IMR-90 (cell line): Measurements from ENCODE around the gene NAT10. TPM values are rescaled to one million over a fixed set of nuclear protein-coding genes. Genes with fewer than 3 reads are reported as not detected.

Experiments
- ATAC-seq: fragments of 200-7000 bp; cut with Tn5 transposase; 2 replicates; pipeline ENCODE4 v1.9.1; 2020; ENCODE audit warnings: low read depth, mild to moderate bottlenecking, moderate library complexity
- BruUV-seq: library from RNA; stranded (reverse); fragments of 400-500 nt; replicated peaks from 2 replicates; lab custom pipeline; 2021; lab: Mats Ljungman, UMichigan
- CTCF ChIA-PET: fragments of 300-600 bp; formaldehyde crosslinking; extraction: SDS; loops from one replicate; lab custom pipeline; 2021; ENCODE audit warnings: antibody characterized with exemption; lab: Yijun Ruan, JAX
- POLR2A ChIA-PET: fragments of 300-600 bp; sonication (Branson Sonifier 250); formaldehyde crosslinking; loops from one replicate; lab custom pipeline; 2022; ENCODE audit warnings: antibody characterized with exemption; ENCODE audit not compliant: unreplicated experiment; lab: Charles Lee
- DNase-seq: peaks from one replicate; pipeline ENCODE4 v3.0.0; 2013
- H2AFZ ChIP-seq: replicated peaks from 2 replicates; pipeline ENCODE3; 2013; ENCODE audit warnings: low read length, mild to moderate bottlenecking; ENCODE audit not compliant: poor library complexity
- H2AK5ac ChIP-seq: 2 replicates; pipeline ENCODE4 v1.6.1; 2013; ENCODE audit warnings: low read depth, low read length, inconsistent platforms
- H2AK9ac ChIP-seq: replicated peaks from 2 replicates; pipeline ENCODE3; 2013; ENCODE audit warnings: mild to moderate bottlenecking, low read depth, low read length, moderate library complexity; ENCODE audit not compliant: poor library complexity
- H2BK120ac ChIP-seq: 2 replicates; pipeline ENCODE4 v1.6.1; 2013; ENCODE audit warnings: low read depth, low read length, inconsistent platforms
- H2BK15ac ChIP-seq: 3 replicates; pipeline ENCODE4 v1.6.1; 2013; ENCODE audit warnings: low read depth, low read length, inconsistent platforms
- H2BK20ac ChIP-seq: 2 replicates; pipeline ENCODE4 v1.6.1; 2013; ENCODE audit warnings: low read depth, mild to moderate bottlenecking, inconsistent platforms, low read length, moderate library complexity
- H2BK5ac ChIP-seq: 2 replicates; pipeline ENCODE4 v1.6.1; 2013; ENCODE audit warnings: mild to moderate bottlenecking, low read depth, low read length, inconsistent platforms; ENCODE audit not compliant: poor library complexity, severe bottlenecking
- H3K14ac ChIP-seq: replicated peaks from 2 replicates; pipeline ENCODE4 v1.6.1; 2013; ENCODE audit warnings: low read depth, low read length, inconsistent platforms
- H3K18ac ChIP-seq: 2 replicates; pipeline ENCODE4 v1.6.1; 2013; ENCODE audit warnings: low read depth, low read length, control low read depth
- H3K23ac ChIP-seq: 2 replicates; pipeline ENCODE4 v1.6.1; 2013; ENCODE audit warnings: low read depth, low read length, inconsistent platforms
- H3K27ac ChIP-seq: 2 replicates; pipeline ENCODE4 v1.5.1; 2013; ENCODE audit warnings: mild to moderate bottlenecking, control low read depth, low read length; ENCODE audit not compliant: insufficient read depth
- H3K27me3 ChIP-seq: 2 replicates; pipeline ENCODE4 v1.6.1; 2013; ENCODE audit warnings: low read length; ENCODE audit not compliant: control insufficient read depth, insufficient read depth
- H3K36me3 ChIP-seq: 2 replicates; pipeline ENCODE4 v1.6.1; 2013; ENCODE audit warnings: low read length, mixed read lengths; ENCODE audit not compliant: control insufficient read depth, insufficient read depth
- H3K4ac ChIP-seq: 2 replicates; pipeline ENCODE4 v1.6.1; 2013; ENCODE audit warnings: low read depth, low read length, inconsistent platforms
- H3K4me1 ChIP-seq: 2 replicates; pipeline ENCODE4 v1.6.1; 2013; ENCODE audit warnings: low read length, mixed read lengths; ENCODE audit not compliant: control insufficient read depth, insufficient read depth
- H3K4me2 ChIP-seq: 2 replicates; pipeline ENCODE4 v1.6.1; 2013; ENCODE audit warnings: low read depth, mild to moderate bottlenecking, control low read depth, low read length, moderate library complexity
- H3K4me3 ChIP-seq: 2 replicates; pipeline ENCODE4 v1.5.1; 2013; ENCODE audit warnings: low read depth, mild to moderate bottlenecking, control low read depth, low read length, moderate library complexity; ENCODE audit not compliant: insufficient read depth
- H3K56ac ChIP-seq: 2 replicates; pipeline ENCODE4 v1.6.1; 2013; ENCODE audit warnings: low read length, inconsistent platforms; ENCODE audit not compliant: insufficient read depth; ENCODE audit errors: extremely low read depth
- H3K79me1 ChIP-seq, 2 experiments: 2 replicates each; pipeline ENCODE4 v1.6.1; 2013; ENCODE audit warnings: low read length in 2 of 2, inconsistent platforms in 1 of 2, low read depth in 1 of 2
- H3K9ac ChIP-seq: 2 replicates; pipeline ENCODE4 v1.6.1; 2013; ENCODE audit warnings: low read depth, low read length, control low read depth
- H3K9me1 ChIP-seq: 2 replicates; pipeline ENCODE4 v1.6.1; 2013; ENCODE audit warnings: low read length, inconsistent platforms; ENCODE audit not compliant: insufficient read depth
- H3K9me3 ChIP-seq: 2 replicates; pipeline ENCODE4 v1.6.1; 2013; ENCODE audit warnings: low read length; ENCODE audit not compliant: control insufficient read depth, insufficient read depth
- H4K20me1 ChIP-seq: 2 replicates; pipeline ENCODE4 v1.6.1; 2013; ENCODE audit warnings: low read length, inconsistent platforms; ENCODE audit not compliant: insufficient read depth
- H4K5ac ChIP-seq: 2 replicates; pipeline ENCODE4 v1.6.1; 2013; ENCODE audit warnings: mild to moderate bottlenecking, low read depth, low read length, control low read depth
- H4K8ac ChIP-seq, 2 experiments: 2 replicates each; pipeline ENCODE4 v1.6.1; 2013; ENCODE audit warnings: low read depth in 2 of 2, low read length in 2 of 2, control low read depth in 1 of 2, inconsistent platforms in 1 of 2
- H4K91ac ChIP-seq: 2 replicates; pipeline ENCODE4 v1.6.1; 2013; ENCODE audit warnings: low read depth, low read length, inconsistent platforms; ENCODE audit not compliant: insufficient read depth
- MXI1 ChIP-seq: IDR thresholded peaks from 2 replicates; pipeline ENCODE4 v1.6.1; 2012; ENCODE audit warnings: low read depth, mild to moderate bottlenecking, low read length, moderate library complexity, borderline replicate concordance
- NFE2L2 ChIP-seq: fragments of 150-350 bp; IDR thresholded peaks from 2 replicates; pipeline ENCODE4 v1.6.1; 2016; ENCODE audit warnings: low read depth, mild to moderate bottlenecking, low read length
- RCOR1 ChIP-seq: IDR thresholded peaks from 2 replicates; pipeline ENCODE4 v1.6.1; 2012; ENCODE audit warnings: mild to moderate bottlenecking, low read length, improper control_type of control experiment; ENCODE audit not compliant: insufficient replicate concordance
- SMC3 ChIP-seq: fragments of 150-350 bp; IDR thresholded peaks from 2 replicates; pipeline ENCODE4 v1.6.1; 2016; ENCODE audit warnings: low read depth, mild to moderate bottlenecking, antibody characterized with exemption, low read length, moderate library complexity
- WGBS, 2 experiments: methylation state at CpG; one replicate each; pipeline versions ENCODE4 v1.1.5 to v1.1.7; 2013; ENCODE audit warnings: missing lambda C conversion rate in 2 of 2; ENCODE audit not compliant: insufficient read length in 1 of 2; ENCODE audit errors: extremely low coverage in 2 of 2; 5-methylcytosine and 5-hydroxymethylcytosine counted together
- dilution Hi-C: fragments of 300-500 bp; cut with HindIII; formaldehyde crosslinking; loops from one replicate; pipeline ENCODE4 v1.14.3; 2018; ENCODE audit warnings: low sequenced_read_pairs; ENCODE audit not compliant: unreplicated experiment
- in situ Hi-C: fragments of 300-500 bp; cut with MboI; formaldehyde crosslinking; loops from 3 replicates; pipeline ENCODE4 v1.14.3; 2019; ENCODE audit warnings: low sequenced_read_pairs, inconsistent platforms, mixed read lengths
- intact Hi-C: fragments of 100-400 bp; cut with micrococcal nuclease; formaldehyde crosslinking; loops from 2 replicates; pipeline ENCODE4 v1.10.0; 2022
- polyA plus RNA-seq, 3 experiments: library from polyadenylated mRNA; depleted of rRNA; stranded (reverse); fragments of >200 nt; gene quantifications; 2 replicates each; pipeline ENCODE4 v1.2.3, GENCODE V29; 2012; ENCODE audit warnings: low replicate concordance in 1 of 3
- total RNA-seq: library from RNA; depleted of rRNA; stranded (reverse); fragments of >200 nt; gene quantifications from 2 replicates; pipeline ENCODE4 v1.2.3, GENCODE V29; 2012

Gene NAT10
- total and polyA plus RNA-seq, 2 of the 4 experiments (the other 2 are of a cell fraction), result 28.1 to 34.8 TPM

GRCh38 chr11:34161812-34162492 is 56.5 kb downstream of the NAT10 start:
- no peak overlapping the region for H3K4ac ChIP-seq
- no peak overlapping the region for H4K8ac ChIP-seq
- ATAC-seq (no peak), DNase-seq (peak; percentile 20)
- H2AK9ac ChIP-seq, result no peak overlapping the region
- ChIA-PET CTCF (no interaction called here), POLR2A (no interaction called here)
- no peak overlapping the region for H3K18ac ChIP-seq
- no peak overlapping the region for H2BK20ac ChIP-seq
- dilution Hi-C loops (no loop called here), in situ Hi-C loops (no loop called here), intact Hi-C loops (no loop called here)
- no peaks in the 10 kb centered on the region for H3K9me3 ChIP-seq
- no peak overlapping the region for H3K56ac ChIP-seq
- H3K4me2 ChIP-seq, result no peak overlapping the region
- no peak overlapping the region for H2BK120ac ChIP-seq
- H3K27ac ChIP-seq, result no peak overlapping the region
- H3K23ac ChIP-seq, result no peak overlapping the region
- H3K4me3 ChIP-seq, result no peak overlapping the region
- 78% methylated on average over 11 of the region's 18 CpGs; no CpG with 5 or more reads in 1 of the 2 experiments for WGBS, 2 experiments
- H2AK5ac ChIP-seq, result no peak overlapping the region
- H4K91ac ChIP-seq, result no peak overlapping the region
- H3K79me1 ChIP-seq, result no peaks in the 10 kb centered on the region
- H2BK5ac ChIP-seq, result no peak overlapping the region
- H3K9ac ChIP-seq, result no peak overlapping the region
- H3K9me1 ChIP-seq, result no peaks in the 10 kb centered on the region; the same call in 1 of the 2 replicates
- no peaks in the 10 kb centered on the region for H3K4me1 ChIP-seq
- H4K5ac ChIP-seq, result no peak overlapping the region
- 0 out of 2 replicates have a peak, but pooled peaks cover 2% of the 10 kb centered on the region for H3K36me3 ChIP-seq
- no peak for TF ChIP-seq NFE2L2
- no peak for TF ChIP-seq MXI1
- TF ChIP-seq RCOR1, result no peak
- TF ChIP-seq SMC3, result no peak
- no peak overlapping the region for H3K14ac ChIP-seq
- peak overlapping the region; percentile 46 for H2AFZ ChIP-seq
- no peaks in the 10 kb centered on the region for H3K27me3 ChIP-seq
- no peak overlapping the region for H2BK15ac ChIP-seq
- BruUV-seq, result no TSS peak
- H4K20me1 ChIP-seq, result no peaks in the 10 kb centered on the region; the same call in 1 of the 2 replicates
